CD4-positive, CD25-positive, alpha-beta regulatory T cell (primary cell): ENCODE data around the gene SLC39A9. TPM values are rescaled to one million over a fixed set of nuclear protein-coding genes. Genes with fewer than 3 reads are reported as not detected.
"Not testable (repeated sequence)": the region's sequence is repeated elsewhere in the genome, so short reads cannot be mapped to it uniquely, and the experiment has no call there.

Experiments used
- ATAC-seq, 2 donors: fragments of 150-1000 bp; cut with Tn5 transposase; one replicate each; pipeline ENCODE4 v1.10.0; 2021; ENCODE audit warnings: low read depth in 2 of 2, moderate number of reproducible peaks in 2 of 2, moderate library complexity in 1 of 2
- DNase-seq, 3 donors: peaks; one replicate each; pipeline versions ENCODE4 v3.0.0 to v3.0.0-alpha.2; 2012 to 2022; ENCODE audit warnings: mixed read lengths in 1 of 3
- H3K27ac ChIP-seq: one replicate; pipeline ENCODE4 v1.7.0; 2013; ENCODE audit warnings: mild to moderate bottlenecking, low read length; ENCODE audit not compliant: insufficient read depth, poor library complexity, severe bottlenecking
- H3K27me3 ChIP-seq: one replicate; pipeline ENCODE4 v1.7.0; 2013; ENCODE audit warnings: low read length; ENCODE audit not compliant: control insufficient read depth, insufficient read depth
- H3K36me3 ChIP-seq: one replicate; pipeline ENCODE4 v1.7.0; 2013; ENCODE audit warnings: mild to moderate bottlenecking, low read length, moderate library complexity; ENCODE audit not compliant: control insufficient read depth, insufficient read depth
- H3K4me1 ChIP-seq: 2 replicates; pipeline ENCODE4 v1.7.0; 2013; ENCODE audit warnings: mild to moderate bottlenecking, low read length; ENCODE audit not compliant: insufficient read depth, control insufficient read depth, poor library complexity, severe bottlenecking
- H3K4me3 ChIP-seq: one replicate; pipeline ENCODE4 v1.7.0; 2013; ENCODE audit warnings: low read depth, mild to moderate bottlenecking, low read length, moderate library complexity
- H3K9me3 ChIP-seq, 2 experiments: 1 replicate in 1 of 2; 2 replicates in 1 of 2; pipeline ENCODE4 v1.7.0; 2013; ENCODE audit warnings: low read length in 2 of 2, mild to moderate bottlenecking in 1 of 2, moderate library complexity in 1 of 2; ENCODE audit not compliant: control insufficient read depth in 2 of 2
- H3K27ac Mint-ChIP-seq, 3 donors: one replicate each; pipeline ENCODE4 v1.8.0; 2020 to 2022; ENCODE audit warnings: mild to moderate bottlenecking in 3 of 3, mixed read lengths in 3 of 3, moderate library complexity in 2 of 3
- H3K27me3 Mint-ChIP-seq: one replicate; pipeline ENCODE4 v1.8.0; 2022; ENCODE audit warnings: mild to moderate bottlenecking, mixed read lengths
- H3K36me3 Mint-ChIP-seq: one replicate; pipeline ENCODE4 v1.8.0; 2020; ENCODE audit warnings: mixed read lengths
- H3K4me1 Mint-ChIP-seq, 4 donors: one replicate each; pipeline ENCODE4 v1.8.0; 2020 to 2022; ENCODE audit warnings: mixed read lengths in 4 of 4, mild to moderate bottlenecking in 1 of 4
- H3K4me3 Mint-ChIP-seq, 4 donors: one replicate each; pipeline ENCODE4 v1.8.0; 2020 to 2022; ENCODE audit warnings: mild to moderate bottlenecking in 4 of 4, mixed read lengths in 4 of 4, moderate library complexity in 3 of 4
- H3K9me3 Mint-ChIP-seq, 7 donors: one replicate each; pipeline ENCODE4 v1.8.0; 2020 to 2022; ENCODE audit warnings: mixed read lengths in 7 of 7, mild to moderate bottlenecking in 3 of 7, moderate library complexity in 2 of 7
- polyA plus RNA-seq, 4 donors: library from polyadenylated mRNA; unstranded; fragments of 300-500 nt; fragmentation: Illumina TruSeq; gene quantifications; one replicate each; pipeline ENCODE4 v1.2.3, GENCODE V29; 2021
- total RNA-seq: library from RNA; stranded (reverse); gene quantifications from one replicate; pipeline ENCODE4 v1.2.3, GENCODE V29; 2022

The SLC39A9 gene
- total and polyA plus RNA-seq, 5 donors from 2014 or later: 16.4 to 33.1 (median 22.2) TPM

DNA sequence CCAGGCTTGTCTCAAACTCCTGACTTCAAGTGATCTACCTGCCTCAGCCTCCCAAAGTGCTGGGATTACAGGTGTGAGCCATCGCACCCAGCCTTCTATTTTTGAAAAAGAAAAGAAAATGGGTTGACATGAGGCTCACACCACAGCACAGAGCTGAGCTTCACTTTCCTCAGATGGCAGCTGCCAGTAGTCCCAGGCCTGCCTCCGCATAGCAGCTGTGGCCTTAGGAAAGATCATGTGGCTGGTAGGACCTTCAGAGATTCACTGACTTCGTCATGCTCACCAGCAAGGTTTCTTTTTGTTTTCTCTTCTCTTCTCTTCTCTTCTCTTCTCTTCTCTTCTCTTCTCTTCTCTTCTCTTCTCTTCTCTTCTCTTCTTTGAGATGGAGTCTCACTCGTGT is 99.8 kb downstream of the SLC39A9 start:
- not testable (repeated sequence) for H3K9me3 Mint-ChIP-seq, H3K4me3 ChIP-seq, H3K27ac ChIP-seq, ATAC-seq, H3K27ac Mint-ChIP-seq, H3K4me1 ChIP-seq, H3K4me3 Mint-ChIP-seq, H3K36me3 Mint-ChIP-seq, H3K9me3 ChIP-seq, H3K4me1 Mint-ChIP-seq, H3K27me3 ChIP-seq, H3K36me3 ChIP-seq, DNase-seq
- peaks cover 23% of the 10 kb centered on the region for H3K27me3 Mint-ChIP-seq

DNA sequence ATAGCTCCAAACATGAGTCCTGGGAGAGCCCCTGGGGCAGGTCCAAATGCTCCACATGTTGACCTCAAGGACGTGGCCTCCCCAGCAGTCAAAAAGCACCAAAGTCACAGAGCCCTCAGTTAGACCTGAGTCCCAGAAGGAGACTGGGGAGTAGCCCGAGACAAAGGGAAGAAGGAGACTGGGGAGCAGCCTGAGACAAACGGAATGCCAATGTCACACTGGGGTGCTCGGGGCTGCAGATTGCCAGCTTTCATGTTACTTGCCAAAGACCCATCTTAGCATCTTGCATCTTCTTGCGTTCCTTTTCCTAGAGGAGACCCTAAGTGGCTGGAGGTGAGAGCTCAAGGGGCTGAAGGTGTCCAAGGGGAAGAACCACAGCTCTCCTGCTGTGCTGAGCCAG is 100.9 kb downstream of the SLC39A9 start:
- no peak for DNase-seq
- Histone ChIP-seq H3K36me3 (no peaks in the 10 kb centered on the region), H3K27ac (no peak overlapping the region), H3K9me3 (no peaks in the 10 kb centered on the region), H3K4me3 (no peak overlapping the region), H3K4me1 (no peaks in the 10 kb centered on the region), H3K27me3 (no peaks in the 10 kb centered on the region)
- no peak overlapping the region for H3K4me3 Mint-ChIP-seq
- H3K27me3 Mint-ChIP-seq: peaks cover 23% of the 10 kb centered on the region
- no peaks in the 10 kb centered on the region for H3K36me3 Mint-ChIP-seq
- peaks cover 0 to 2% (median 0%) of the 10 kb centered on the region in 7 donors for H3K9me3 Mint-ChIP-seq
- peaks cover 0 to 2% (median 0%) of the 10 kb centered on the region in 4 donors for H3K4me1 Mint-ChIP-seq
- ATAC-seq: no peak
- no peak overlapping the region for H3K27ac Mint-ChIP-seq

DNA sequence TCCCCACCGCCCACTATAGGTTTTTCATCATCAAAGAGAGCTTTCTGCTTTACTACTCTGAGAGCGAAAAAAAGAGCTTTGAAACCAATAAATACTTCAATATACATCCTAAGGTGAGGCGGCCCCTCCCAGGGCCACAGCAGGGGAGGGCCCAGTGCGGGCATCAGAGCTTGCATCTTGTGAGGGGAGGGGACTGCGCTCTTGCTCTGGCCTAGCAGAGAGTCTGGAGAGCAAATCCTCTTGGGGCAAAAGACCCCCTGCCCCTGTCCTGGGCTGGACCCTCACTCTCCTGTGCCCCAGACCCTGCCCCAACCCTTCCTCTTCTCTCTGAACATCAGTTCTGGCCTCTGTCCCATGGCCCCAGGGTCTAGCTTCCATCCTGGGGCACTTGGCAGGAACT is 101.6 kb downstream of the SLC39A9 start:
- Mint-ChIP-seq H3K4me1 (peaks cover 0 to 2% (median 0%) of the 10 kb centered on the region in 4 donors), H3K27ac (no peak overlapping the region), H3K36me3 (no peaks in the 10 kb centered on the region), H3K27me3 (peaks cover 23% of the 10 kb centered on the region), H3K9me3 (peaks cover 0 to 2% (median 0%) of the 10 kb centered on the region in 7 donors), H3K4me3 (no peak overlapping the region)
- DNase-seq (no peak), ATAC-seq (no peak)
- Histone ChIP-seq H3K4me1 (no peaks in the 10 kb centered on the region), H3K27ac (no peak overlapping the region), H3K4me3 (no peak overlapping the region), H3K9me3 (no peaks in the 10 kb centered on the region), H3K36me3 (no peaks in the 10 kb centered on the region), H3K27me3 (no peaks in the 10 kb centered on the region)

DNA sequence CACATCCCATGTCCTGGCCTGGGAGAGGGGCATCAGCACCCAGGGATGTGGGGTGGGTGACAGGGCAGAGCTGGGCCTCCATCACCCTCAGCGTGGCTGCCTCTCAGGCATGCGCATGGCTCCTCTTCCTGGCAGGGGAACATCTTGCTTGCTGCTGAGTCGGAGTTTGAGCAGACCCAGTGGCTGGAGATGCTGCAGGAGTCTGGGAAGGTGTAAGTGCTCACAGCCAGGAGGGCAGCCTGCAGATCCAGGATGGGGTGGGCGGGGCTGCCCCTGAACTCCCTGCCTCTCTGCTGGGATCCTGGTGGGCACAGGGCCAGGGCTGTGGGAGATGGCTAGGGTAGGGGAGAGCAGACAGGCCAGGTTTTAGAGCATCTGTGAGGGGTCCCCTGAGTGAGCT is 102.2 kb downstream of the SLC39A9 start:
- peaks cover 23% of the 10 kb centered on the region for H3K27me3 Mint-ChIP-seq
- ATAC-seq: no peak

DNA sequence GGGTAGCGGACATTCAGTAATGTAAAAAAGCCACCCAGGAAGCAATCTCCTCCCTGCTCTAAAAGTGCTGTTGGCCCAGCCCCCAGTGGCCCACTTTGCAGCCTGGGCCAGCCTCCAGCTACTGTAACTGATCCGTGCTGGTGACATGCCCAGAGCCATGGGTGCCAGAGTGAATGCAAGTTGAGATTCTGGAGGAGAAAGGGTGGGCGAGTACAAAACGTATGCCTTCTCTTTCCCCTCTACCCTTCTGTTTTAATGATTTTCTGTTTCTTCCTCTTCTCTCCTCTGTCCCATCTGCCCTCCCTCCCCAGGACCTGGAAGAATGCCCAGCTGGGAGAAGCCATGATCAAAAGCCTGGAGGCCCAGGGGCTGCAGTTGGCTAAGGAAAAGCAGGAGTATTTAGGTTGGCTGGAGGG is 102.9 kb downstream of the SLC39A9 start:
- Mint-ChIP-seq H3K9me3 (peaks cover 0 to 2% (median 0%) of the 10 kb centered on the region in 7 donors), H3K27ac (no peak overlapping the region), H3K27me3 (peaks cover 18% of the 10 kb centered on the region), H3K36me3 (no peaks in the 10 kb centered on the region), H3K4me1 (peaks cover 0 to 2% (median 0%) of the 10 kb centered on the region in 4 donors), H3K4me3 (no peak overlapping the region)
- no peaks in the 10 kb centered on the region for H3K36me3 ChIP-seq
- no peak overlapping the region for H3K4me3 ChIP-seq
- DNase-seq (no peak), ATAC-seq (no peak)
- H3K27ac ChIP-seq: no peak overlapping the region
- H3K4me1 ChIP-seq: no peaks in the 10 kb centered on the region
- H3K9me3 ChIP-seq: no peaks in the 10 kb centered on the region
- H3K27me3 ChIP-seq: no peaks in the 10 kb centered on the region

More for the DNA sequence above, 102.2 kb downstream of the SLC39A9 start:
- H3K4me1 ChIP-seq: no peaks in the 10 kb centered on the region
- no peak overlapping the region for H3K4me3 Mint-ChIP-seq
- no peak for DNase-seq
- no peaks in the 10 kb centered on the region for H3K36me3 ChIP-seq
- H3K27ac Mint-ChIP-seq: no peak overlapping the region
- no peaks in the 10 kb centered on the region for H3K9me3 ChIP-seq
- H3K4me3 ChIP-seq: no peak overlapping the region
- H3K4me1 Mint-ChIP-seq: peaks cover 0 to 2% (median 0%) of the 10 kb centered on the region in 4 donors
- H3K27me3 ChIP-seq: no peaks in the 10 kb centered on the region
- H3K9me3 Mint-ChIP-seq: peaks cover 0 to 2% (median 0%) of the 10 kb centered on the region in 7 donors
- no peaks in the 10 kb centered on the region for H3K36me3 Mint-ChIP-seq
- H3K27ac ChIP-seq: no peak overlapping the region

DNA sequence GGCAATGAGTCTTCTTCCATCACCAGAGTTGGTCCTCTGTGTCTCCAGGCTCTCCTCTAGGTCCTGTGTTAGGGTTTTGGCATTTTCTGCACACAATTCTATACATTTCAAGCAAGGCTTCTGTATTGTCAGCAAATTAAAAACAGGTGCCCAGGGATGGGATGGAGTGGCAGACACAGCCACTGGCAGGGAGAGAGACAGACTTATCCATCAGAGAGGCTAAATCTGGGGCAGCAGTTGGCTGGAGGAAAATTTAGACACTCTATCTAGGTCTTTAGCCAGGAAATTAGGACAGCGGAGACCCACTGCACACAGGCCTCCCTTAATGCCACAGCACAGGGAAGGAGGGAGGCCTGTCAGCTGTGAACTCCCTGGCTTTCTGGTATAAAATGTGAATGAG is 106.3 kb downstream of the SLC39A9 start:
- no peak overlapping the region for H3K4me3 Mint-ChIP-seq
- Histone ChIP-seq H3K9me3 (no peaks in the 10 kb centered on the region), H3K27me3 (no peaks in the 10 kb centered on the region), H3K27ac (no peak overlapping the region), H3K36me3 (no peaks in the 10 kb centered on the region), H3K4me1 (no peaks in the 10 kb centered on the region), H3K4me3 (no peak overlapping the region)
- H3K9me3 Mint-ChIP-seq: no peaks in the 10 kb centered on the region
- no peaks in the 10 kb centered on the region for H3K36me3 Mint-ChIP-seq
- H3K27ac Mint-ChIP-seq: no peak overlapping the region
- DNase-seq (no peak), ATAC-seq (no peak)
- no peaks in the 10 kb centered on the region for H3K4me1 Mint-ChIP-seq
- H3K27me3 Mint-ChIP-seq: peaks cover 9% of the 10 kb centered on the region

DNA sequence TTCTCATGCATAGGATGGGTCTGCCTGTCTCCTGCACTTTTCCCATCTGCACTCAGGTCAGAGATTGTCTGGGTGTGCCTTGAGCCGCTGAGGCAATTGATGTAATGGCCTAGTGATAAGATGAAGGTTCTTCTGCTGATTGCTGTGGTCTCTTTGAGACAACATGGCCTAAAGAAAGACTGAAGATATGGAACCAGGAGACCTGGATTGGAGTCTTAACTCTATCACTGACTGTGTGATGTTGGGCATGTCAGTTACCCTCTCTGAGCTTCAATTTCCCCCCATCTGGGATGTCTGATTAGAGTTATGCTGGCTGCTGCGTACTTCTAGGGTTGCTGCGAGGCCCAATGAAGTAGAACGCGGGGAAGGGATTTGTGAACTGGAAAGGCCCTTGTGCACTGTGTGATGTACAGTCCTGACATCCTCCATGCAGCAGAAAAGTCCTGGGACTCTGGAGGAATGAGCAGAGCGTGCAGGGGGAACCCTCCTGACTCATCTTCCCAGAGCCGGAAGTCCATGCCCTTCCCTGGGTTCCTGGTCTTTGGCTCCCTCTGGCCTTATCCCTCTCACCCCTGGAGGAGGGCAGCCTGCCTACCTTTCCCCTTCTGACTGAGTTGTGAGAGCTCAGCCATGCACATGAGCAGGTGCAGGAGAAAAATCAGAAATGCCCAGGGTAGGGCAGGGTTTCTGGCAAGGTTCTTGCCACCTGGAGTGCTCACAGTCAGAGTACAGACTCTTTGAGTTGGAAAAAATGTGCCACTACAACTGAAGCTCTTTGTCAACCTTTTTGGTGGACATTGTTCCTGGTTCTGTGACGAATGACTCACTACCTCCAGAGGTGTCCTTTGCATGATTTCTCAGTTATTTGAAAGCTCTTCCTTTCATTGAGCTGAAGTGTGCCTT is 107.1 kb downstream of the SLC39A9 start:
- peaks cover under 1% of the 10 kb centered on the region for H3K27me3 ChIP-seq
- Mint-ChIP-seq H3K9me3 (no peaks in the 10 kb centered on the region), H3K4me3 (no peak overlapping the region), H3K36me3 (no peaks in the 10 kb centered on the region), H3K27me3 (peaks cover 13% of the 10 kb centered on the region), H3K4me1 (no peaks in the 10 kb centered on the region), H3K27ac (no peak overlapping the region)
- no peaks in the 10 kb centered on the region for H3K9me3 ChIP-seq
- no peaks in the 10 kb centered on the region for H3K4me1 ChIP-seq
- DNase-seq (no peak), ATAC-seq (no peak)
- H3K4me3 ChIP-seq: no peak overlapping the region
- H3K27ac ChIP-seq: no peak overlapping the region
- H3K36me3 ChIP-seq: no peaks in the 10 kb centered on the region

DNA sequence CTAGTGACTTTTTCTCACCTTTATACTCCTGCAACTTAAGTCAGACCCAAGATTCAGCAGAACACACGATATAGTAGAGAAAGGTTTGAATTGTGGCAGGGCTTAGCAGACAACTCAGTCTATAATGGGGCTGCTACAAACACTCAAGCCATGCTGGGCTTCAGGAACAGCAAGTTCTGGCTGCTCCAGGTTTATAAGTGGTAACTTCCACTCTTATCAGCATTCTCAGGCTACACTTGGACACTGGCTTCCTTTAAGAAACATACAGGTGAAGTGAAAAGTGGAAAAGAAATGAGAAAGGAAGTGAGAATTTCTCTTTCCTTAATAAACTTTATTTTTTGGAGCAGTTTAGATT is 107.7 kb downstream of the SLC39A9 start:
- ATAC-seq (no peak), DNase-seq (no peak)
- H3K27me3 Mint-ChIP-seq: peaks cover 13% of the 10 kb centered on the region
- Histone ChIP-seq H3K27ac (no peak overlapping the region), H3K4me3 (no peak overlapping the region), H3K27me3 (peaks cover 4% of the 10 kb centered on the region), H3K36me3 (no peaks in the 10 kb centered on the region), H3K4me1 (no peaks in the 10 kb centered on the region), H3K9me3 (no peaks in the 10 kb centered on the region)
- no peaks in the 10 kb centered on the region for H3K9me3 Mint-ChIP-seq
- no peak overlapping the region for H3K4me3 Mint-ChIP-seq
- H3K4me1 Mint-ChIP-seq: no peaks in the 10 kb centered on the region
- H3K27ac Mint-ChIP-seq: no peak overlapping the region
- no peaks in the 10 kb centered on the region for H3K36me3 Mint-ChIP-seq
